ENCODE data around the gene ZP2. TPM values are rescaled to one million over a fixed set of nuclear protein-coding genes. Genes with fewer than 3 reads are reported as not detected.
"Not testable (repeated sequence)": the region's sequence is repeated elsewhere in the genome, so short reads cannot be mapped to it uniquely, and the experiment has no call there.

Gene ZP2
- polyA plus RNA-seq (2013, experiment 1 of 2; ENCODE audit: insufficient read length): not detected
- polyA plus RNA-seq (2013, experiment 2 of 2; ENCODE audit: insufficient read length): not detected

DNA sequence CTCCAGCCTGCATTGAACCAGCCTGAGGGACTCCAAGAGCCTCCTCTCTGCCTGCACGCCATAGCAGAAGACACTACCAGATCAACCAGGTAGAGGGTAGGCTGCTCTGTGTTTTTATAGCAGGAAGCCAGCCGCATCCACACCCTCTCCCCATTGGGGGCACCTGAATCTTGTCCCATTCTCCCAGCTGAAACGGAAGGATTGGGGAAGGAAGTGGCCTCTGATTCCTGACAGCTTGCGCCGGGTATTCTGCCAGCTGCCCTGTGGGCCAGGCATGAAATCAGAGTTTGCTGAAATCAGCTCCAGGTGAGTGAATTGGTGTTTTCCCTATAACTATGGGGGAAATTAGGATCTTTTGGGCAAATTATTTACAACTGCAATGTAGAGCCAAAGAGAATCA is at the start of gene ZP2:
Gene ZP2, minus strand, starts transcription at position 89 of the 400 bp plus-strand sequence. Its CDS starts 27 bp downstream, at position 62.
- DNase-seq: no peak

GRCh38 chr16:21257284-21257683 is 45.9 kb upstream of the ZP2 start:
- no peak for DNase-seq

GRCh38 chr16:21256636-21257035 is 45.3 kb upstream of the ZP2 start:
- DNase-seq: no peak

DNA sequence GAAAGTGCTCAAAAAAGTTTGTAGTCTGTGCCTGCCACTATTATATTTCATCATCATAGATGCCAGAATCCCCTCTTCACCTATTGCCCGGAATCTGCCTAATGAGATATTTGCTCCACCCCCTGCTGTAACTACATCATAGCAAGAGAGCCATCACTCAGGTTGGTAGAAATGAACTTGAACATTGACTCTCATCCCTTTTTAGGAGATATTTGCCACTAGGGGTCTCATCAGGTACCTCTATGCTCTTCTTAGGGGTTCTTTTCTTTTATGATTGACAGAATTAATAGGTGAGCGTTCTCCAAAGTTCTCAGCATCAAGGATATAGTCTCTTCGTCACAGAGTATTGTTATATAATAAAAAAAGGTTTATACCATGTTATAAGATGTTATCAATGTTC is 42.1 kb upstream of the ZP2 start:
- DNase-seq: no peak

- DNase-seq: no peak
These were observed 38.9 kb upstream of the ZP2 start for GRCh38 chr16:21250072-21250923.

- DNase-seq: not testable (repeated sequence)
These were observed 36.8 kb upstream of the ZP2 start for GRCh38 chr16:21248179-21248578.

GRCh38 chr16:21244518-21245215 is 33.3 kb upstream of the ZP2 start:
- DNase-seq: no peak

- no peak for DNase-seq
These were observed 31.4 kb upstream of the ZP2 start for GRCh38 chr16:21242756-21243155.

GRCh38 chr16:21239646-21240045 is 28.3 kb upstream of the ZP2 start:
- no peak for DNase-seq

DNA sequence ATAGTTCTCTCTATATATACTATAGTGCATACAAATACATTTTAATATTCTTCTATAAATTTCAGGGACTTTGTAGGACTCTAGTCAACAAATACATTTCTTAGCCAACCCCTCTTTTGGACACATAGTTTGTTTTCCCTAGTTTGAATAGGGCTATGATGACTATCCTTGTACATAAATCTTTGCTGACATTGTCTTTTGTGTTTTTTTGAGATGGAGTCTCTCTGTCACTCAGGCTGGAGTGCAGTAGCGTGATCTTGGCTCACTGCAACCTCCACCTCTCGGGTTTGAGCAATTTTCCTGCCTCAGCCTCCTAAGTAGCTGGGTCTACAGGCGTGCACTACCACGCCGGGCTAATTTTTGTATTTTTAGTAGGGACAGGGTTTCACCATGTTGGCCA is 25.5 kb upstream of the ZP2 start:
- DNase-seq: no peak

GRCh38 chr16:21235199-21235585 is 23.8 kb upstream of the ZP2 start:
- DNase-seq: no peak

GRCh38 chr16:21233521-21234150 is 22.3 kb upstream of the ZP2 start, which contains the start of gene ANKS4B:
Gene ANKS4B, plus strand, starts transcription at chr16:21233699. Its CDS starts 39 bp downstream, at chr16:21233738.
- DNase-seq: no peak

DNA sequence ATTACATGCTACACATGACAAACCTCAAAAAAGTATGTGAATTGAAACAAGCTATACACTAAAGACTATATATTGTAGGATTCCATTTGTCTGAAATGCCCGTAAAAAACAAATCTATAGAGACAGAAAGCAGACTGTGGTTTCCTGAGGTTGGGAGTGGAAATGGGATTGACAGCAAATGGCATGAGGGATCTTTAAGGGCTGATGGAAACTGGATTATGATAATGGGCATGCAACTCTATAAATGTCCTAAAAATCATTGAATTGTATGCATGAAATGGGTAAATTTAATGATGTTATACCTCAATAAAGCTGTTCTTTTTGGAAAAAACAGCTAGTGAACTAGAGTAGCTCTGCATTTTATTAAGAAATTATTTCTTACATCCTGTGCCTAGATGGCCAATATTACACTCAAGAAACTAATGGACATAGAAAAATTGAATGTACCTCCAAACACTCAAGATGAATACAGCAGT is 21.7 kb upstream of the ZP2 start:
- DNase-seq: no peak

GRCh38 chr16:21228361-21228872 is 17.0 kb upstream of the ZP2 start:
- DNase-seq: no peak

- DNase-seq: no peak
These were observed 16.5 kb upstream of the ZP2 start for GRCh38 chr16:21227866-21228265.

GRCh38 chr16:21226749-21227148 is 15.4 kb upstream of the ZP2 start:
- DNase-seq: no peak

- no peak for DNase-seq
These were observed 13.4 kb upstream of the ZP2 start for GRCh38 chr16:21224800-21225199.

GRCh38 chr16:21223787-21224186 is 12.4 kb upstream of the ZP2 start:
- no peak for DNase-seq

DNA sequence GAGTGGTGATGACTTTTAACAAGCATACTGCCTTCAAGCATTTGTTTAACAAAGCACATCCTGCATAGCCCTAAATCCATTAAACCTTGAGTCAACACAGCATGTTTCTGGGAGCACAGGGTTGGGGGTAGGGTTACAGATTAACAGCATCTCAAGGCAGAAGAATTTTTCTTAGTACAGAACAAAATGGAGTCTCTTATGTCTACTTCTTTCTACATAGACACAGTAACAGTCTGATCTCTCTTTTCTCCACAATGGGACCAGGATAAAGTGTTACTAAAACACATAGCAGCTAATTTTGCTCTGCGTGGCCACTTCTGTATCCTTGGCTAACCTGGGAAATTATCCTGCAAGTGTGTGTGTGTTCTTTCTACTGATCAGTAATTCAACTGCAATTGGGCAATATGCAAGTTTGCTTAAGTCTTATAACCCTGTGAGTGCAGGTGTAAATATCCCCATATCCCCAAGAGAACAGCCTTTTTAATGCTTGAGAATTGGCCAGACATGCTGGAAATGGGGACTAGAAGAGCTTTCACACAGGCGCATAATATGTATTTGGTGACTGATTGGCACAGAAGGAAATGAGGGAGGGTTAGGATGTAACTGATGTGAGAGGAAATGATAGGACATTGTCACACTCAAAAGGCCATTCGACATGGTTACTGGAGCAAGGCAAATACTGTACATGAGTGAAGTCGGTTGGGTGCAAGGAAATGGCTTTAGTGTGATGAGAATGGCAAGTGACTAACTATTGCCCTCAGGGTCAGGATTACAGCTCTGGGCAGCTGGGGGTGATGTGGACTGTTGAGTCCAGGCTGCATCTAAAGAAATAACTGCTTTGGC is 11.3 kb upstream of the ZP2 start:
- no peak for DNase-seq

GRCh38 chr16:21219551-21219950 is 8.2 kb upstream of the ZP2 start:
- DNase-seq: no peak

DNA sequence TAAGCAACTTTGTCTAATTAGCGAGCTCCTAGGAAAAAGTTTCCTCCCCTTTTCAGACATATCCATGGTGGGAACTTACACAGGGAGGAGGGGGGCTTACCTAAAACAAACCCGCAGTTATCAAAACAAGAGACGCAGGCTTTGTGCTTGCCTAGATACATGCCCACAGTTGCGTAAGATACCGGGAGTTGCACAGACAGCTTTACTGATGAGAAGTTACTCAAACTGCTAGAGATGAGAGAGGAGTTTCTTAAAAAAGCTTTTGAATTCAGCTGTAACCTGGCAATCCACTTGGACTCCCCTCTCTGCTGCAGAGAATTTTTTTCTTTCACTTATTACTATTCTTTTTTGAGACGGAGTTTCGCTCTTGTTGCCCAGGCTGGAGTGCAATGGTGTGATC is 6.8 kb upstream of the ZP2 start:
- no peak for DNase-seq

DNA sequence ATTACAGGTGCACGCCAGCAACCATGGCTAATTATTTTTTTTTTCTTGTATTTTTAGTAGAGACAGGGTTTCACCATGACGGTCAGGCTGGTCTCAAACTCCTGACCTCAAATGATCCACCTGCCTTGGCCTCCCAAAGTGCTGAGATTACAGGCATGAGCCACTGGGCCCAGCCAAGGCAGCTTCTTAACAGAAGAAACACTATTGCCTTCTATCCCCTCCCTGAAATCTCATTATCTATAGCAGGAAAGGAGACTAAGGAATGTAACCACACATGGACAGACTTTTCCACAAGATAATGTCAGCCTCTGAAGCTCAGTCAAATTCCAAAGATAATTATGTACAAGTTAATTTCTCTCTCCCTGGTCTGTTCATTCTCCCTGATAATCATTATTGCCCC is 5.7 kb upstream of the ZP2 start:
- no peak for DNase-seq
